Suppressor macrophage (primary cell): ENCODE measurements around the gene SPTLC2.
A peak's percentile ranks its signal among the peaks of the same experiment; 100 is the strongest.
"Not testable (repeated sequence)": the region's sequence is repeated elsewhere in the genome, so short reads cannot be mapped to it uniquely, and the experiment has no call there.

Source experiments
- DNase-seq, 4 experiments: peaks; one replicate each; pipeline ENCODE4 v3.0.0-alpha.2; 2020 to 2022
- total RNA-seq, 17 experiments: gene quantifications; one replicate each; lab custom pipeline; 2026; ENCODE audit warnings: mixed read lengths in 6 of 17, inconsistent platforms in 3 of 17; lab: John Stamatoyannopoulos, UW

SPTLC2 gene, protein sequence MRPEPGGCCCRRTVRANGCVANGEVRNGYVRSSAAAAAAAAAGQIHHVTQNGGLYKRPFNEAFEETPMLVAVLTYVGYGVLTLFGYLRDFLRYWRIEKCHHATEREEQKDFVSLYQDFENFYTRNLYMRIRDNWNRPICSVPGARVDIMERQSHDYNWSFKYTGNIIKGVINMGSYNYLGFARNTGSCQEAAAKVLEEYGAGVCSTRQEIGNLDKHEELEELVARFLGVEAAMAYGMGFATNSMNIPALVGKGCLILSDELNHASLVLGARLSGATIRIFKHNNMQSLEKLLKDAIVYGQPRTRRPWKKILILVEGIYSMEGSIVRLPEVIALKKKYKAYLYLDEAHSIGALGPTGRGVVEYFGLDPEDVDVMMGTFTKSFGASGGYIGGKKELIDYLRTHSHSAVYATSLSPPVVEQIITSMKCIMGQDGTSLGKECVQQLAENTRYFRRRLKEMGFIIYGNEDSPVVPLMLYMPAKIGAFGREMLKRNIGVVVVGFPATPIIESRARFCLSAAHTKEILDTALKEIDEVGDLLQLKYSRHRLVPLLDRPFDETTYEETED
- total RNA-seq = 67.7 to 154 (median 112) reads per million in 17 experiments

DNA sequence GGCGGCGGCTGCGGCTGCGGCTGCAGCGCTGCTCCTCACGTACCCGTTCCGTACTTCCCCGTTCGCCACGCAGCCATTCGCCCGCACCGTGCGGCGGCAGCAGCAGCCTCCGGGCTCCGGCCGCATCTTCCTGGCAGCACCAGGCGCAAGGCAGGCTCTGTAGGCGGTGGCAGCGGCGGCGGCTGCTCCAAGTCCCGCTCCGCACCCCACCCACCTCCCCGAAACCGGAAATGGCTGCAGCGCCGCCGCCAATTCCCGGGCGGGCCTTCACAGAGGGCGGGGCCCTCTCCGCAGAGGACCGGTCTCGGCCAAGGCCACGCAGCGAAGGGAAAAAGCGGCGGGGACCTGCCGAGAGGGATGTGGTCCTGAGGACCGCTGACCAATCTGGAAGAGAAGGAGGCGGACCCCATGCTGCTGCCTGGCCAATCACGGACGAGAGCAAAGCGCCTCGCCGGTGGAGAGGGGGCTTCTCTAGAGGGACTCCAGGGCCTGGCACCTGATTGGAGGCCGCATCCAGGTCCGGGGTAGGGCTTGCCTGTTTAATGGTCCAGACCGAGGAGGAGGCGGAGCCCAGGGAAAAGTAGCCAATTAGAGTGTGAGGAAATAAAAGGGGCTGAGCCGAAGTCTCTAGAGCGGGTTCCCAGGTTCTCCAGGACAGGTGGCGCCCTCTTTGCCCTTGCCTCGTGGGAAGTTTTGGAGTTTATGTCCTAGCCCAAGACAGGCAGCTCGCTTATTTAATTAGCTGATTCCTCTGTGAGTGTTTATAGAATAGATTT lies at the start of gene SPTLC2:
Gene SPTLC2, minus strand, starts transcription at position 184 of the 776 bp plus-strand sequence. Its CDS starts 58 bp downstream, at position 126.
- DNase-seq = peak; percentile 97 to 99 (median 98)

DNA sequence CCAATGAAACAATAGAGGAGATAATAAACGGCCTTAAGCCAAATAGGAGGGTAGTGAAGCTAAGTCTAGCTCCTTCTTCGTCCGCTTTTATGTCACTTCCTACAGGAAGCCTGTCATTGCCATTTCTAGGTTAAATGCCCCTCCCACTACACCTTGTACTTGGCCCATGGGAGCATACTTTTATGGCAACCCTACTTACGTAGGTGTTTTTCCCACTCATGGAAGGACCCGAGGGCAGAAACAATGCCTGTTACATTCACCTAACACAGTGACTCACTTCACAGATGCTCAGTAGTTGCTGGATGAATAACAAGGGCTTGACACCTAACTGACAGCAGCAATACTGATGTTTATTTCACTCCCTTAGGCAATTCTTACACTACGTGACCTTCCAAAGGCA lies 46.9 kb upstream of the SPTLC2 start:
- no peak for DNase-seq

DNA sequence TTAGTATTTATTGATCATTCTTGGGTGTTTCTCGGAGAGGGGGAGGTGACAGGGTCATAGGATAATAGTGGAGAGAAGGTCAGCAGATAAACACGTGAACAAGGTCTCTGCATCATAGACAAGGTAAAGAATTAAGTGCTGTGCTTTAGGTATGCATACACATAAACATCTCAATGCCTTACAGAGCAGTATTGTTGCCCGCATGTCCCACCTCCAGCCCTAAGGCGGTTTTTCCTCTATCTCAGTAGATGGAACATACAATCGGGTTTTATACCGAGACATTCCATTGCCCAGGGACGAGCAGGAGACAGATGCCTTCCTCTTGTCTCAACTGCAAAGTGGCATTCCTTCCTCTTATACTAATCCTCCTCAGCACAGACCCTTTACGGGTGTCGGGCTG lies 45.1 kb upstream of the SPTLC2 start:
- DNase-seq = not testable (repeated sequence)

DNA sequence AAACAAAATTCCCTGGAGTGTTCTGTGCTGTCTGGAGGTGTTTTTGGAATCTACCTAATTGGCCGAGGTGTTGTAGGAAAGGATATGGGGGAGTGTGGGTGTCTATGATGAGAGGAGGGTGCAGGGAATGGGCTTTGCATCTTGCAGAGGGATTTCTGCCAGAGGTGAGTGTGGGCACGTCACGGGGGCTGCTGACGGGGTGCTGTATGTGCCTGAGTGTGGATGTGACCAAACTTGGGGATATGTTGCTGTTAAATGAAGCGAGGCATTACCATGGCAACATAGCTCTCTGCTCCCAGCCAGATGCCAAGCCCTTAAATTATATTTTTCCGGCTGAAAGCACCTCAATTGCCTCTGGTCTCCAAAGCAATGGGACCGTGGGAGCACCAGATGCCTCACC lies 44.3 kb upstream of the SPTLC2 start:
- no peak for DNase-seq

DNA sequence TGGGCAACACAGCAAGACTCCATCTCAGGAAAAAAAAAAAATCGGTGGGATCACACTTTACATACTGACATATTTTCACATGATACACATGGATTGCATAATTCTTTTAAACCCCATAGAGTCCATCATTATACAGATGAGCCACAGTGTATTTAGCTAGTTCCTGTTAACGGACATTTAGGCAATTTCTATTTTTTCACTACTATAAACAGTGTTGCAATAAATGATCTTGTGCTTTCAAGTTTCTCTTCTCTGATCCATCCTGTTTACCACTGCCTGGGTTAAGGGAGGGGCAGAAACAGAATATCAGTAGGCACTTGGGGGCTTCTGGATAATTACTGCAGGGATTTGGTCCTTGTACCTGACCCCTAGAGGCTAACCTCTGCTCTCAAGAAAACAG lies 43.4 kb upstream of the SPTLC2 start:
- DNase-seq = peak; percentile 40 to 94 (median 72)

DNA sequence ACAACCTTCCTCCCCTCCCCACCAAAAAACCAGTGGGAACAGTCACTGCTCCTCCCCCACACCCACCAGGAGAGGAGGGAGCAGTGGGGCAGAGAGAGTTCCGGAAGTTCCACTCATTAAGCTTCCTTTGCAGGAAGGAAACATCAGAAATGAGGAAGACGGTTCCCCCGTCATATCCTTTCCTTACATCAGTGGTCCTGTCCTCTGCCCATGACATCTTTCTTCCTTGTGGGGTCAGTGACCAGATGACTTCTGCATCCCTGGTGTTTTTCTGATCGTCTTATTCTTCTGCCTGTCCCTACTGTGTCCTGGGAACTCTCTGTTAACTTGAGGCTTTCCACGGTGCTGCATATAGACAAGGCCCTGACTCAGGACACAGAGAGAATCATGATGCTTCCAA lies 40.8 kb upstream of the SPTLC2 start:
- DNase-seq = peak; percentile 71 to 87 (median 72)

DNA sequence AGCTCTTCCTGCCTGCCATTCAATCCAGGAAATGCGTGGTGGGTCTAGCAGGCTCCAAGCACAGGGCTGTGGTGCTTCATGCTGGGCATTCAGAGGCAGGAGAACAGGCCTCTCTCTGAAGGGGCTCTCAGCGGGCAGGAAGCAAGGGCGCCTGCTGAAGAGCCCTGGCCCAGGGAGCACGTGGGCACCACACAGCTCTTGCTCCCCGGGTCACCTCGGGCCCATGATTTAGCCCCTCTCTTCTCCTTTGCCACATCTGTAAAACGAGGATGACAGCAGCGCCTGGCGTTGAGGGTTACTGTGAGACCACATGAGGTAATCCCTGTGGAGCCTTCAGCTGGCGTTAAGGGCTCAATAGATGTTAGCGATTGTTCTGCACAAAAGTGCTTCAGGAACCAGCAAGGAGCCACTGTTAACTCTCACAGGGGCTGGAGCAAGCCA lies 37.6 kb upstream of the SPTLC2 start:
- peak in 1 of 4 experiments; percentile 16 for DNase-seq

DNA sequence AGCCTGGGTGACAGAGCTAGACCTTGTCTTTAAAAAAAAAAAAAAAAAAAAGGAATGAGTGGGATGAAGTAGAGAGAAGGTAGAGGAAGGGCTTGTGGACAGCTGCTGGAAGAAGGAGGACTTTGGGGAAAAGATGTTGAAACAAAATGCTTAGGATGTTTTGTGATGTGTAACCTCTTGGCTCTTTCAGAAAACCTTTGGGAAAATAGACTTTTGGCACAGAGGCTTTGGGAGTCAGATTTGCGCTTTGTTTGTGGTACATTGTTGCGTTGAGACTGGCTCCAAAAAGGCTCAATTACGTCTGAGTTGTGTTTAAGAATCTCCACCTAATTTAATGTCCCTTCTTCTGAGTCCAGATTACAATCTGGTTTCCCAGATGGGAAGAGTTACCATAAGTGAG lies 32.9 kb upstream of the SPTLC2 start:
- no peak for DNase-seq

DNA sequence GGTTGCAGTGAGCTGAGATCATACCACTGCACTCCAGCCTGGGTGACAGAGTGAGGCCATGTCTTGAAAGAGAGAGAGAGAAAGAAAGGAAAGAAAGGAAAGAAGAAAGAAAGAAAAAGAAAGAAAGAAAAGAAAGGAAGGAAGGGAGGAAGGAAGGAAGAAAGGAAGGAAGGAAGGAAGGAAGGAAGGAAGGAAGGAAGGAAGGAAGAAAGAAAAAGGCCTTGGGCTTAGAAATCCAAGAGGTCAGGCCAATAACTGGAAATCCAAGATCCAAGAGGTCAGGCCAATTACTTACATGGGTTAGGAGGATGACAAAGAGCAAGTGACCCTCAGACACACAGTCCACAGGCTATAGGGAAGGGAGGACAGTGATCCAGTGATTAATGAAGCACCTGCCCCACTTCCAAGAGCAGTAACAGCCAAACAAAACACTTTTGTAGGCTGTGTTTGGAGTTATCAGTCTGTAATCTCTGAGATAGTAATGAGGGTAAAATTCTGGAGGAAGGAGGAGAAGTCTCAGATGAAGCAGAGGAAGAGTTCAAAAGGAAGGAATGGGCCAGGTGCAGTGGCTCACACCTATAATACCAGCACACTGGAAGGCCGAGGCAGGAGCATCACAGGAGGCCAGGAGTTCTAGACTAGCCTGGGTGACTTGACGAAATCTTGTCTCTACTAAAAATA lies 32.2 kb upstream of the SPTLC2 start:
- DNase-seq = no peak

DNA sequence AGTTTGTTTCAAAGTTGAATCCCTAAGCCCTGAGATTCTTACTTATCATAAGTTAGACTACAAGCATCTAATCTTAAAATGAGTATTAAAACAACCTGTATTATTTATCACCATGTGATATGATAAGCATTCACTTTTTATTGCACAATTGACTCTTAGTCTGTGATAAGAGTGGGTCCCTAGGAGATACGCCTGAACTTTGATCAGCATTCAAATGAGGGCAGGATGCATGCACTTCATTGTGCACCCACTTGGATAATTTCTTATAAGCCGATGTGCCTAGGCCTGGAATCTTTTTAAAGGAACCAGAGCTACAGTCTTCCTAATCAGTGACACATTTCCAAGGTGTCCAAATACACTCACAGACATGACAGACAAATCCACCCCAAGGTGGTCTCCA lies 31.4 kb upstream of the SPTLC2 start:
- no peak for DNase-seq

DNA sequence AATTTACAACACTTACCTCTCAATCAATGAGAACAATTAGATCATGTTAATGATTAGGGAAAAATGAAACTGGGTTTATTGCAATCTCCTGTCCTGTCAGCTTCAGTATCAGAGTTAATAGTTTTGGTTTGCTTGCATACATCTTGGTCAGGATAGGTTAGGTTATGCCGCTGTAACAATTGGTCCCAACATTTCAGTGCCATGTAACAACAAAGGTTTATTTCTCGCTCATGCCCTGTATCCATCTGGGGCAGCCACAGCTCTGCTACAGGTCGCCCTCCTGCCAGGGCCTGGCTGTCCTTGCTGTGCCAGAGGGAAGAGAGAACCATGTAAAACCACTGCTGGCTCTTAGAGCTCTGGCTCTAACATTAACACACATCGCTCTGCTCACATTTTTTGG lies 30.5 kb upstream of the SPTLC2 start:
- DNase-seq = no peak

DNA sequence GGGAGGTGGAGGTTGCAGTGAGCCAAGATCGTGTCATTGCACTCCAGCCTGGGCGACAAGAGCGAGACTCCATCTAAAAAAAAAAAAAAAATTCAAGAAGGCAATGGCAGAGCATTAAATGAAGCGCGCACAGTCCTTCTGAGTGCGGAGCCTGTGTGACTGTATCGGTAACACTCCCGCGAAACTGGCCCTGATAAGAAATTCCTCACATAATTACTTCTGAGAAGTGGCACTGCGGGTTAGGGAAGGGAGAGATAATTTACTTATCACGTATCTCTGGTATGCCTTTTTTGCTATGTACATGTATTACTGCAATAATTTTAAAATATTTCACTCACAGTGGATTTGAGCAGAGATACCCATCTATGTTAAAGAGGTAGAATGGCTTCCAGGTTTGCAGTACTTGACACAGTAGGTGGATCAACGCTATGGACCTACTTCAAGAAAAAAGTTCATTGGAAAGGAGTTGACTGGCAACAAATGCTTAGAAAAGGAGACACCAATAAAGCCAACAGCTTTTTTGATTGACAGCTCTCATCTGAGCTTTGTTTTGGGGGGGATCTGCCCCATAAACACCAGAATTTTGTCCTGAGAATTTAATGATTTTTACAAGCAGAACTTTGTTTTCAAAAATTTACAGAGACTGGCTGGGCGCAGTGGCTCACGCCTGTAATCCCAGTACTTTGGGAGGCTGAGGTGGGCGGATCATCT lies 29.2 kb upstream of the SPTLC2 start:
- DNase-seq = no peak

DNA sequence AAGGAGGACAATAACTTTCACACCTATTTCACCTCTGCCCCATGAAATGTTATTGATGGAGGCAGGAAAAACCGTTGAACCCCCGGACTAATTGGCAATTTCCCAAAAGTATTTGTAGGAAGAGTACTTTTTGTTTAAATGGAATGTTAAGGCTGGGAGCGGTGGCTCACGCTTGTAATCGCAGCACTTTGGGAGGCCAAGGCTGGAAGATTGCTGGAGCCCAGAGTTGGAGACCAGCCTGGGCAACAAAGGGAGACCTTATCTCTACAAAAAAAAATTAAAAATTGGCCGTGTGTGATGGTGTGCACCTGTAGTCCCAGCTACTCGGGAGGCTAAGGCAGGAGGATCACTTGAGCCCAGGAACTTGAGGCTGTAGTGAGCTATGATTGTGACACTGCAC lies 26.0 kb upstream of the SPTLC2 start:
- no peak for DNase-seq

DNA sequence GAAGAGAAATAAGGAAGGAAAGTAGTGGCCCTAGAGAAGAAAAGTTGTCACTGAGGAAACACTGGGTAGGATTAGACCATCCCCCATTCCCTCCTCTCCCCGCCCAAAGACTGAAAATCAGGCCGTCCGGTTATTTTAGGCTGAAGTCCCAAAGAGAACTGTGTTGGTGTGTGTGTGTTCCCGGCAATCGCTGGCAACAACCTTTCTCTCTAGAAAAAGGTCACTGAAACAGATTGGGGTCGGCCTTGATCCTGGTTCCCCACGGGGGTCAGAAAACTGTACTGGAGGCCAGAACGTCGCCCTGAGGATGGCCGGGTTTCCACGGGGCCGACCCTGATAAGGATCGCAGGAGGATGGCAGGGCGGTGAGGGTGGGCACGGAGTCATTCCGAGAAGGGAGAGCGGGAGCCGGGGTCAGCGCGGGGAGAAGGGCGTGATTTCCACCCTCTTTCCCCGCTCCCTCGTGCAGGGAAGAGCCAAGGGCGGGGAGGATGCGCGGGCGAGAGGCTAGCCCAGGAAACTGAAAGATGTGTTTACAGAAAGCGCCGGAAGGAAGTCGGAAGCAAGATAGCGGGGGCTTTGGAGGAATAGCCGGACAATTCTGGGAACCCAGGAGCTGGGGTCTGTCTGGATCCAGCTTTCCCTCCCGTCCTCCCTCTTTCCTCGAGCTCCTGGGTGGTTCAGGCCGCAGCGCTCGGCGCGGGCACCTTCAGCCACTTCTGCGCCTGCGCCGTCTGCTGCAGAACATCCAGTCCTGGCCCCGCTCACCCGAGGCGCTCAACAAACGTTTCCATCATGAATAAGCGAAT lies 25.3 kb upstream of the SPTLC2 start:
- peak; percentile 66 to 87 (median 82) for DNase-seq

DNA sequence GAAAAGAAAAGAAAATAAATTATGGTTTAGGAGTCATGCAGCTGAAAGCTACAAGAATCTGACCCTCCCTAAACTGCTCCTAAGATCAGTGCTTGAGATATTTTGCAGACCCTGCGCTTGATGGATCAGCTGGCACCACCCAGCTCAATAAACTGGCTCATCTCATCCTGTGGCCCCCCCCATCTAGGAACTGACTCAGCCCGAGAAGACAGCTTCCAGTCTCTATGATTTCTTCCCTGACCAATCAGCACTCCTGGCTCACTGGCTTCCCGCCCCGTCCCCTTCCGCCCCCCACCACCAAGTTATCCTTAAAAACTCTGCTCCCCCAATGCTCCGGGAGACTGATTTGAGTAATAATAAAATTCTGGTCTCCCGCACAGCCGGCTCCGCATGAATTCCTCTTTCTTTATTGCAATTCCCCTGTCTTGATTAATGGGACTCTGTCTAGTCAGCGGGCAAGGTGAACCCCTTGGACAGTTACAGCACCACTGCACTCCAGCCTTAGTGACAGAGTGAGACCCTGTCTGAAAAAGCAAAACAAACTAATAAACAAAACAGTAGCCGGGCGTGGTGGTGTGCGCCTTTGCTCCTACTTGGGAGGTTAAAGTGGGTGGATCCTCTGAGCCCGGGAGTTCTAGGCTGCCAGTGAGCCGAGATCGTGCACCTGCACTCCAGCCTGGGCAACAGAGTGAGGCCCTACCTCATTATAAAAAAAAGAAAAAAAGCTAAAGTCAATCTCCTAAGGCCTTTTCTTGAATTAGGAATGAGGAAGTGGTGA lies 24.5 kb upstream of the SPTLC2 start:
- peak; percentile 23 to 62 (median 38) for DNase-seq

DNA sequence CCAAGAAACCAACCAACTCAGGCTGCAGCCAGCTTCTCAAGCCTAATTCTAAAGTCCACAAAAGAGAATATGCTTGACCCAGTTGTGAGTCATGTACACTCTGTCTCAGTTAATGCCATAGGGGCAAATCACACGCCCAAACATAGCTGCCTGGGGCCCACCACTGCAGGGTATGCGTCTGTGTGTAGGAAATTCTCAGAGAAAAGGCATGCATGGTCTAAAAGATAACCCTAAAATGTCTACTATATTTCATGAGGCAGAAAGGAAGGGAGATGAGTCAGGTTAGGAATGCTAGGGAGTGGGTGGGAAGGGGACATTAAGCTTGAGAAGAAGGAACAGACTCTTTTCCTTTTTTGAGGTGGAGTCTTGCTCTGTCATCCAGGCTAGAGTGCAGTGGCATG lies 22.3 kb upstream of the SPTLC2 start:
- peak; percentile 44 to 73 (median 62) for DNase-seq

DNA sequence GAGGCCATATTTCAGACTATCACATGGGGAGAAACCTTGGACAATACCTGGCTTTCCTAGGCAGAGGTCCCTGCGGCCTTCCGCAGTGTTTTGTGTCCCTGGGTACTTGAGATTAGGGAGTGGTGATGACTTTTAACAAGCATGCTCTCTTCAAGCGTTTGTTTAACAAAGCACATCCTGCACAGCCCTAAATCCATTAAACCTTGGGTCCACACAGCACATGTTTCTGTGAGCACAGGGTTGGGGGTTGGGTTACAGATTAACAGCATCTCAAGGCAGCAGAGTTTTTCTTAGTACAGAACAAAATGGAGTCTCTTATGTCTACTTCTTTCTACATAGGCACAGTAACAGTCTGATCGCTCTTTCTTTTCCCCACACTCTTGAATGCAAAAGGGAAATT lies 19.4 kb upstream of the SPTLC2 start:
- DNase-seq = not testable (repeated sequence)

DNA sequence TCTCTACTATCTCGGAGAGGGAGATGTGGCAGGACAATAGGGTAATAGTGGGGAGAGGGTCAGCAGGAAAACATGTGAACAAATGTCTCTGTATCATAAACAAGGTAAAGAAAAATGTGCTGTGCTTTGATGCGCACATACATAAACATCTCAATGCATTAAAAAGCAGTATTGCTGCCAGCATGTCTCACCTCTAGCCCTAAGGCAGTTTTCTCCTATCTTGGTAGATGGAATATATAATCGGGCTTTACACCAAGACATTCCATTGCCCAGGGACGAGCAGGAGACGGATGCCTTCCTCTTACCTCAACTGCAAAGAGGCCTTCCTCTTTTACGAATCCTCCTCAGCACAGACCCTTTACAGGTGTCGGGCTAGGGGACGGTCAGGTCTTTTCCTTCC lies 19.0 kb upstream of the SPTLC2 start:
- not testable (repeated sequence) for DNase-seq

DNA sequence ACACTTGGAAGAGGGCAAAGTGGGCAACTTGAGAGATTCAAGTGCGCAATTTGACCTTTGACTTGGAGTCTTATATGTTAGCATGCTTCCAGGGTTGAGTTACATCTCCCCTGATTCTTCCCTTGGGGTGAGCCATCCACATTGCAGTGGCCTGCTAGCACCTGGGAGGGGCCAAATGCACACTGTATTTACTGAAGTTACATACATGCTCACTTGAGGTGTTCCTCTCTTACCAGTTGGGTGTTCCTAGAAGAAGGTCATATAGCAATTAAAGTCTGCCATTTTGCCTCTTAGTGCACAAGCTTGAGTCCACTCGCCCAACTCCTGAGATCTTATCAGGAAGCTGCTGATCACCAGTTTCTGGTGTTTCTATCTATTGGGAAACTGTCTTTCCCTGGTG lies 13.7 kb upstream of the SPTLC2 start:
- DNase-seq = no peak

DNA sequence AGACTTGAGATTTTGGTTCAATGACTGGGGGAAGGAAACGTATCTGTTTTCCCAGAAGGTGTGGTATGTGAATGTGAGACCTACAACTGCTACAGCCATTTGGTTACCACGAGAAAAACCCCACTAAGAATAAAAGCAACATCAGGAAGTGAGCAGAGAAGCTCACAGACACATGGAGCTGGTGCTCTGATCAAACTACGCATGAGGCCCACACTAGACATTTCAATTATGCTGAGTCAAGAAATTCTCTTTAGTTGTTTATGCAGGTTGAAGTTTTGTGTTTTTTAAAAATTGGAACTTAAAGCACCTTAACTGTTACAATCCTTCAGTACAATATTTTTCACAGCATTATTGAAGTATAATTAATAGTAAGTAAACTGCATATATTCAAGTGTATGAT lies 8.9 kb upstream of the SPTLC2 start:
- DNase-seq = no peak
